Measurements from ENCODE around the gene TRAF2.

GRCh38 chr9:136885950-136886578 lies at the start of gene TRAF2:
- TF ChIP-seq POLR2AphosphoS5 (IDR thresholded peaks at IDR 0.05) (peak in 1 of 3 donors; percentile 81), POLR2A (IDR thresholded peaks at IDR 0.05) (no peak)
